ENCODE results near the gene STRA6. TPM values are rescaled to one million over a fixed set of nuclear protein-coding genes. Genes with fewer than 3 reads are reported as not detected.

The STRA6 gene
- total RNA-seq, 4 donors from 2014 or later = 0.19 TPM; not detected in 3

GRCh38 chr15:74217907-74218885 lies 15.6 kb upstream of the STRA6 start:
- DNase-seq (ENCODE audit: low spot score) = no peak
- no peak for ATAC-seq (ENCODE audit: low FRiP score)
- TF ChIP-seq CTCF (IDR thresholded peaks at IDR 0.05) = no peak

GRCh38 chr15:74216949-74217348 lies 14.4 kb upstream of the STRA6 start:
- DNase-seq (ENCODE audit: low spot score) (no peak), ATAC-seq (ENCODE audit: low FRiP score) (no peak)
- TF ChIP-seq CTCF (IDR thresholded peaks at IDR 0.05) = no peak

- DNase-seq (ENCODE audit: low spot score) = no peak
- TF ChIP-seq CTCF (IDR thresholded peaks at IDR 0.05) = no peak
- no peak for ATAC-seq (ENCODE audit: low FRiP score)
Observed at GRCh38 chr15:74215958-74216357, 13.4 kb upstream of the STRA6 start.

- ATAC-seq (ENCODE audit: low FRiP score) (peak; percentile 4), DNase-seq (ENCODE audit: low spot score) (no peak)
- TF ChIP-seq CTCF (IDR thresholded peaks at IDR 0.05) = no peak
Observed at GRCh38 chr15:74214324-74215021, 11.9 kb upstream of the STRA6 start.

- ATAC-seq (ENCODE audit: low FRiP score) (no peak), DNase-seq (ENCODE audit: low spot score) (no peak)
- TF ChIP-seq CTCF (IDR thresholded peaks at IDR 0.05) = no peak
Observed at GRCh38 chr15:74213858-74214284, 11.3 kb upstream of the STRA6 start.

- ATAC-seq (ENCODE audit: low FRiP score) = no peak
- no peak for TF ChIP-seq CTCF (IDR thresholded peaks at IDR 0.05)
- DNase-seq (ENCODE audit: low spot score) = no peak
Observed at GRCh38 chr15:74212494-74212893, 9.9 kb upstream of the STRA6 start.
